ENCODE results near the gene RAB11FIP4.

DNA sequence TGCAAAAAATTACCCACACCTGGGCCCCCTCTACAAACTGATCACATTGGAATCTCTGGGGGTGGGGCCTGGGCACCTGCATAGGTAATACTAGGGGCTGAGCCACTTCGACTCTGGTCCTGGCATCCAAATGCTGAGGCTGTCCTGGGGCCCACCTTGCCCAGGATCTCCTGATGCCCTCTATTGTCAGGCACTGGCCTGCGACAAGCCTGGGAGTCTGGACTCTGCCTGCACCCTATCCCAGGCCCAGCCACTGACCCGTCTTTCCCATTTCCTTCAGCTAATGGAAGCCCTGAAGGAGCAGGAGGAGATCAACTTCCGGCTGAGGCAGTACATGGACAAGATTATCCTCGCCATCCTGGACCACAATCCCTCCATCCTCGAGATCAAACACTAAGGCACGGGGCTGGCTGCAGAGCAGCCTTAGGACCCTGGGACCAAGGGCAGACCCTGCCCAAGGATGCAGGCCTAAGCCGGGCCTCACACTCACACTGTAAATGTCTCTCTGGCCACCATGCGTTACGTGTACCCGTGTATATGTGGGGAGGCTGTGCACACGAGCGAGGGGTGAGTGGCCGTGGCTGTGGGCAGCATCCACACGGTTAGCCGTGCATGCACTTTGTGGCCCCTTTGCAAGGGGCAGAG lies 140.0 kb downstream of the RAB11FIP4 start:
- TF ChIP-seq, protein P1, sequence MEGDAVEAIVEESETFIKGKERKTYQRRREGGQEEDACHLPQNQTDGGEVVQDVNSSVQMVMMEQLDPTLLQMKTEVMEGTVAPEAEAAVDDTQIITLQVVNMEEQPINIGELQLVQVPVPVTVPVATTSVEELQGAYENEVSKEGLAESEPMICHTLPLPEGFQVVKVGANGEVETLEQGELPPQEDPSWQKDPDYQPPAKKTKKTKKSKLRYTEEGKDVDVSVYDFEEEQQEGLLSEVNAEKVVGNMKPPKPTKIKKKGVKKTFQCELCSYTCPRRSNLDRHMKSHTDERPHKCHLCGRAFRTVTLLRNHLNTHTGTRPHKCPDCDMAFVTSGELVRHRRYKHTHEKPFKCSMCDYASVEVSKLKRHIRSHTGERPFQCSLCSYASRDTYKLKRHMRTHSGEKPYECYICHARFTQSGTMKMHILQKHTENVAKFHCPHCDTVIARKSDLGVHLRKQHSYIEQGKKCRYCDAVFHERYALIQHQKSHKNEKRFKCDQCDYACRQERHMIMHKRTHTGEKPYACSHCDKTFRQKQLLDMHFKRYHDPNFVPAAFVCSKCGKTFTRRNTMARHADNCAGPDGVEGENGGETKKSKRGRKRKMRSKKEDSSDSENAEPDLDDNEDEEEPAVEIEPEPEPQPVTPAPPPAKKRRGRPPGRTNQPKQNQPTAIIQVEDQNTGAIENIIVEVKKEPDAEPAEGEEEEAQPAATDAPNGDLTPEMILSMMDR (IDR thresholded peaks at IDR 0.05), result no peak
- no peak for TF ChIP-seq POLR2A (IDR thresholded peaks at IDR 0.05)

All from transverse colon (tissue), 3 donors.